Heart left ventricle (tissue), 16 donors: ENCODE results near the gene ADORA2B. TPM values are rescaled to one million over a fixed set of nuclear protein-coding genes. Genes with fewer than 3 reads are reported as not detected.

ENCODE experiments used
- ATAC-seq, 4 donors: fragments of 200-7000 bp; cut with Tn5 transposase; one replicate each; pipeline ENCODE4 v1.9.1; 2020 to 2022; ENCODE audit warnings: moderate library complexity in 4 of 4, mild to moderate bottlenecking in 3 of 4, moderate number of reproducible peaks in 1 of 4
- DNase-seq, 5 donors: peaks; one replicate each; pipeline ENCODE4 v3.0.0-alpha.2; 2020
- H3K27ac ChIP-seq, 12 donors: fragments of 200-600 bp; sonication (generic) in 4 of 12; one replicate each; pipeline versions ENCODE4 v1.5.0 to v1.8.0; 2016 to 2022; ENCODE audit warnings: mild to moderate bottlenecking in 2 of 12
- H3K27me3 ChIP-seq, 9 donors: fragments of 200-600 bp; sonication (generic) in 2 of 9; one replicate each; pipeline versions ENCODE4 v1.5.1 to v1.8.0; 2016 to 2022; ENCODE audit warnings: mild to moderate bottlenecking in 3 of 9
- H3K36me3 ChIP-seq, 9 donors: fragments of 200-600 bp; sonication (generic) in 2 of 9; one replicate each; pipeline versions ENCODE4 v1.5.0 to v1.8.0; 2018 to 2022; ENCODE audit warnings: mild to moderate bottlenecking in 2 of 9
- H3K4me1 ChIP-seq, 12 donors: fragments of 200-600 bp; sonication (generic) in 4 of 12; one replicate each; pipeline versions ENCODE4 v1.5.0 to v1.8.0; 2016 to 2022; ENCODE audit warnings: mild to moderate bottlenecking in 3 of 12
- H3K4me3 ChIP-seq, 12 donors: fragments of 200-600 bp; sonication (generic) in 4 of 12; one replicate each; pipeline versions ENCODE4 v1.5.0 to v1.8.0; 2017 to 2022; ENCODE audit warnings: mild to moderate bottlenecking in 9 of 12, moderate library complexity in 4 of 12
- H3K9me3 ChIP-seq, 12 donors: fragments of 200-600 bp; sonication (generic) in 4 of 12; one replicate each; pipeline versions ENCODE4 v1.5.0 to v1.8.0; 2016 to 2022; ENCODE audit warnings: mild to moderate bottlenecking in 1 of 12
- CTCF ChIP-seq, 12 donors: fragments of 200-600 bp; sonication (generic) in 4 of 12; IDR thresholded peaks; one replicate each; pipeline versions ENCODE4 v1.5.0 to v1.8.0; 2018 to 2022; ENCODE audit warnings: antibody characterized with exemption in 12 of 12, mild to moderate bottlenecking in 5 of 12
- POLR2A ChIP-seq, 2 donors: fragments of 450-650 bp; IDR thresholded peaks; one replicate each; pipeline ENCODE4 v1.6.1; 2017; ENCODE audit warnings: antibody characterized with exemption in 2 of 2, mild to moderate bottlenecking in 2 of 2, moderate library complexity in 2 of 2
- WGBS, 4 donors: extraction: QIAGEN DNeasy Blood & Tissue Kit in 2 of 4; methylation state at CpG; one replicate each; pipeline versions ENCODE4 v1.1.5 to v1.1.7; 2013 to 2018; 5-methylcytosine and 5-hydroxymethylcytosine counted together
- intact Hi-C, 10 donors: fragments of 100-400 bp; cut with DNase I; formaldehyde crosslinking; loops; one replicate each; pipeline versions ENCODE4 v1.11.1 to v1.14.2; 2022
- polyA plus RNA-seq, 2 donors: library from polyadenylated mRNA; stranded (reverse); fragments of 200-250 nt; gene quantifications; one replicate each; pipeline ENCODE4 v1.2.3, GENCODE V29; 2013
- total RNA-seq, 9 donors: library from RNA; depleted of rRNA in 2 of 9; stranded (reverse); fragments of >200 nt in 2 of 9; fragmentation: NEBNext Ultra II Directional in 3 of 9; extraction: Animal tissue kit (Norgen Biotek cat#: 25700) in 3 of 9; gene quantifications; one replicate each; pipeline versions ENCODE4 v1.1.0 to v1.2.4, GENCODE V29; 2016 to 2023
- donor health status: ischemic (EF 13 %, LVEDD 7.1; RV severe dilation, severe dysfunction).
- donor health status: healthy with polysubstance abuse.
- donor health status: DM: no; HTN: yes; CAD: no.
- donor health status: DM: no; HTN: no; CAD: no.
- donor health status: ischemic (EF 25% LVEDD 6.9; RV normal size, moderate dysfunction).
- donor health status: ischemic (EF 25% LVEDD 5.7; RV mildly dilated, moderate dysfunction).
- donor health status: healthy.
- donor health status: DM: yes; HTN: yes; CAD: no.
- donor health status: ischemic (EF 35%, LVEDD 5.7; RV mildly dilated, moderate dysfunction).
- donor health status: nonischemic (EF 11% LVEDD 7.7; RV severe dilation, severe dysfunction).
- donor health status: DM: yes; HTN: yes; CAD: no.
- donor health status: PGD.
- donor health status: ischemic (EF 29% LVEDD 5.4; RV normal size, mild dysfunction).
- donor health status: nonischemic (EF 23%, LVEDD 6.1; RV moderate dilation, normal function).

Gene ADORA2B
- total and polyA plus RNA-seq, 11 donors: 0.61 to 3.1 (median 0.87) TPM

GRCh38 chr17:15914400-15915170 lies 30.3 kb upstream of the ADORA2B start:
- Histone ChIP-seq H3K27ac (peak overlapping the region in 8 of 12 donors; percentile 13 to 69 (median 42)), H3K9me3 (no peaks in the 10 kb centered on the region), H3K27me3 (peaks cover 0 to 12% (median 9%) of the 10 kb centered on the region in 9 donors), H3K36me3 (no peaks in the 10 kb centered on the region), H3K4me3 (no peak overlapping the region), H3K4me1 (peaks cover 0 to 26% (median 12%) of the 10 kb centered on the region in 12 donors)
- 85 to 90% (median 88%) methylated on average over 6 of the region's 6 CpGs for WGBS, 4 donors
- TF ChIP-seq POLR2A (IDR thresholded peaks at IDR 0.05) (no peak), CTCF (IDR thresholded peaks at IDR 0.05) (no peak)
- intact Hi-C loops: no loop called here
- no peak for DNase-seq
- ATAC-seq: no peak

- no peak for TF ChIP-seq POLR2A (IDR thresholded peaks at IDR 0.05)
- TF ChIP-seq CTCF (IDR thresholded peaks at IDR 0.05): no peak
- 90 to 100% (median 94%) methylated on average over 1 to 6 of the region's 6 CpGs for WGBS, 4 donors
- H3K4me1 ChIP-seq: peaks cover 0 to 23% (median 12%) of the 10 kb centered on the region in 12 donors
- H3K27ac ChIP-seq: no peak overlapping the region
- intact Hi-C loops: no loop called here
- no peaks in the 10 kb centered on the region for H3K9me3 ChIP-seq
- no peaks in the 10 kb centered on the region for H3K36me3 ChIP-seq
- ATAC-seq: no peak
- DNase-seq: no peak
- H3K27me3 ChIP-seq: peaks cover 0 to 12% (median 9%) of the 10 kb centered on the region in 9 donors
- H3K4me3 ChIP-seq: no peak overlapping the region
Measured at GRCh38 chr17:15915961-15916360, 29.0 kb upstream of the ADORA2B start.

- Histone ChIP-seq H3K27ac (peak overlapping the region in 1 of 12 donors; percentile 19), H3K9me3 (peaks cover 0 to 6% (median 0%) of the 10 kb centered on the region in 12 donors), H3K36me3 (no peaks in the 10 kb centered on the region), H3K27me3 (peaks cover 0 to 12% (median 9%) of the 10 kb centered on the region in 9 donors), H3K4me1 (peaks cover 0 to 23% (median 12%) of the 10 kb centered on the region in 12 donors), H3K4me3 (peak overlapping the region in 9 of 12 donors; percentile 13 to 44 (median 36))
- ATAC-seq: no peak
- DNase-seq: no peak
- TF ChIP-seq POLR2A (IDR thresholded peaks at IDR 0.05) (no peak), CTCF (IDR thresholded peaks at IDR 0.05) (no peak)
- intact Hi-C loops: no loop called here
- WGBS, 4 donors: 44 to 57% (median 50%) methylated on average over 16 to 20 of the region's 20 CpGs
Measured at GRCh38 chr17:15917021-15917437, 27.9 kb upstream of the ADORA2B start.

- ATAC-seq (peak in 3 of 4 donors; percentile 17 to 55 (median 39)), DNase-seq (peak in 1 of 5 donors; percentile 31)
- Histone ChIP-seq H3K27me3 (peaks cover 0 to 12% (median 9%) of the 10 kb centered on the region in 9 donors), H3K4me1 (peaks cover 0 to 23% (median 12%) of the 10 kb centered on the region in 12 donors), H3K9me3 (peaks cover 0 to 6% (median 0%) of the 10 kb centered on the region in 12 donors), H3K4me3 (peak overlapping the region in 10 of 12 donors; percentile 13 to 44 (median 34)), H3K36me3 (no peaks in the 10 kb centered on the region), H3K27ac (peak overlapping the region in 1 of 12 donors; percentile 19)
- intact Hi-C loops: no loop called here
- no peak for TF ChIP-seq CTCF (IDR thresholded peaks at IDR 0.05)
- TF ChIP-seq POLR2A (IDR thresholded peaks at IDR 0.05): no peak
- 12 to 34% (median 20%) methylated on average over 16 to 44 of the region's 44 CpGs for WGBS, 4 donors
Measured at GRCh38 chr17:15917438-15918027, 27.4 kb upstream of the ADORA2B start.
